Aorta (tissue), 5 donors: ENCODE measurements around the gene SLC9A9. TPM values are rescaled to one million over a fixed set of nuclear protein-coding genes. Genes with fewer than 3 reads are reported as not detected.

Experiments
- ATAC-seq: fragments of 200-7000 bp; cut with Tn5 transposase; one replicate; pipeline ENCODE4 v1.9.1; 2022; ENCODE audit warnings: moderate library complexity; ENCODE audit not compliant: low FRiP score
- DNase-seq, 2 donors: peaks; one replicate each; pipeline ENCODE4 v3.0.0-alpha.2; 2020
- H3K27ac ChIP-seq, 2 donors: one replicate each; pipeline ENCODE4 v1.5.1; 2013; ENCODE audit warnings: low read length in 2 of 2, mild to moderate bottlenecking in 2 of 2, moderate library complexity in 2 of 2, control low read depth in 1 of 2, inconsistent platforms in 1 of 2, low read depth in 1 of 2
- H3K27me3 ChIP-seq, 2 donors: one replicate each; pipeline ENCODE4 v1.6.1; 2013; ENCODE audit warnings: control low read depth in 1 of 2, low read length in 1 of 2, mild to moderate bottlenecking in 1 of 2, moderate library complexity in 1 of 2; ENCODE audit not compliant: insufficient read depth in 2 of 2, control insufficient read depth in 1 of 2
- H3K36me3 ChIP-seq, 2 donors: one replicate each; pipeline ENCODE4 v1.6.1; 2013; ENCODE audit warnings: control low read depth in 1 of 2, low read length in 1 of 2, mild to moderate bottlenecking in 1 of 2; ENCODE audit not compliant: insufficient read depth in 2 of 2, control insufficient read depth in 1 of 2
- H3K4me1 ChIP-seq, 2 donors: one replicate each; pipeline ENCODE4 v1.6.1; 2013; ENCODE audit warnings: low read length in 2 of 2, control low read depth in 1 of 2, mild to moderate bottlenecking in 1 of 2, moderate library complexity in 1 of 2; ENCODE audit not compliant: insufficient read depth in 2 of 2, control insufficient read depth in 1 of 2
- H3K4me3 ChIP-seq, 2 donors: one replicate each; pipeline ENCODE4 v1.5.1; 2013; ENCODE audit warnings: low read length in 2 of 2, control low read depth in 1 of 2, mild to moderate bottlenecking in 1 of 2
- H3K9me3 ChIP-seq: one replicate; pipeline ENCODE4 v1.6.1; 2013; ENCODE audit warnings: mild to moderate bottlenecking, low read length; ENCODE audit not compliant: control insufficient read depth
- WGBS, 2 donors: extraction: QIAGEN DNeasy Blood & Tissue Kit; methylation state at CpG; one replicate each; pipeline ENCODE4 v1.1.7; 2013; 5-methylcytosine and 5-hydroxymethylcytosine counted together
- intact Hi-C, 2 donors: fragments of 100-400 bp; cut with DNase I; formaldehyde crosslinking; loops; one replicate each; pipeline versions ENCODE4 v1.14.2 to v1.15.0; 2022
- polyA plus RNA-seq, 2 donors: library from polyadenylated mRNA; stranded (reverse); fragments of 200-250 nt; gene quantifications; one replicate each; pipeline ENCODE4 v1.2.3, GENCODE V29; 2013
- total RNA-seq, 2 donors: library from RNA; stranded (reverse); fragmentation: NEBNext Ultra II Directional; extraction: Animal tissue kit (Norgen Biotek cat#: 25700); gene quantifications; one replicate each; pipeline ENCODE4 v1.2.1, GENCODE V29; 2021
- donor health status: healthy with polysubstance abuse.
- donor health status: Bipolar disorder and iron deficiency.
- donor health status: DM: no; HTN: no; CAD: no.
- donor health status: DM: no; HTN: no; CAD: no.
- donor health status: DM: yes; HTN: yes; CAD: no.

Gene SLC9A9
- total and polyA plus RNA-seq, 4 donors = 7.3 to 45.8 (median 12.5) TPM

- Histone ChIP-seq H3K9me3 (peaks cover 1% of the 10 kb centered on the region), H3K4me1 (no peaks in the 10 kb centered on the region), H3K4me3 (no peak overlapping the region), H3K36me3 (no peaks in the 10 kb centered on the region), H3K27me3 (no peaks in the 10 kb centered on the region), H3K27ac (no peak overlapping the region)
- intact Hi-C loops = no loop called here
- 75 to 76% methylated on average over 3 of the region's 3 CpGs for WGBS, 2 donors
- ATAC-seq (no peak), DNase-seq (no peak)
Measured at GRCh38 chr3:143793971-143794370, 54.3 kb downstream of the SLC9A9 start.

- Histone ChIP-seq H3K27ac (no peak overlapping the region), H3K27me3 (no peaks in the 10 kb centered on the region), H3K9me3 (peaks cover 1% of the 10 kb centered on the region), H3K4me1 (no peaks in the 10 kb centered on the region), H3K36me3 (no peaks in the 10 kb centered on the region), H3K4me3 (no peak overlapping the region)
- no peak for DNase-seq
- intact Hi-C loops = no loop called here
- no peak for ATAC-seq
- WGBS, 2 donors = 52% methylated on average over 2 of the region's 2 CpGs
Measured at GRCh38 chr3:143791386-143791785, 56.9 kb downstream of the SLC9A9 start.

DNA sequence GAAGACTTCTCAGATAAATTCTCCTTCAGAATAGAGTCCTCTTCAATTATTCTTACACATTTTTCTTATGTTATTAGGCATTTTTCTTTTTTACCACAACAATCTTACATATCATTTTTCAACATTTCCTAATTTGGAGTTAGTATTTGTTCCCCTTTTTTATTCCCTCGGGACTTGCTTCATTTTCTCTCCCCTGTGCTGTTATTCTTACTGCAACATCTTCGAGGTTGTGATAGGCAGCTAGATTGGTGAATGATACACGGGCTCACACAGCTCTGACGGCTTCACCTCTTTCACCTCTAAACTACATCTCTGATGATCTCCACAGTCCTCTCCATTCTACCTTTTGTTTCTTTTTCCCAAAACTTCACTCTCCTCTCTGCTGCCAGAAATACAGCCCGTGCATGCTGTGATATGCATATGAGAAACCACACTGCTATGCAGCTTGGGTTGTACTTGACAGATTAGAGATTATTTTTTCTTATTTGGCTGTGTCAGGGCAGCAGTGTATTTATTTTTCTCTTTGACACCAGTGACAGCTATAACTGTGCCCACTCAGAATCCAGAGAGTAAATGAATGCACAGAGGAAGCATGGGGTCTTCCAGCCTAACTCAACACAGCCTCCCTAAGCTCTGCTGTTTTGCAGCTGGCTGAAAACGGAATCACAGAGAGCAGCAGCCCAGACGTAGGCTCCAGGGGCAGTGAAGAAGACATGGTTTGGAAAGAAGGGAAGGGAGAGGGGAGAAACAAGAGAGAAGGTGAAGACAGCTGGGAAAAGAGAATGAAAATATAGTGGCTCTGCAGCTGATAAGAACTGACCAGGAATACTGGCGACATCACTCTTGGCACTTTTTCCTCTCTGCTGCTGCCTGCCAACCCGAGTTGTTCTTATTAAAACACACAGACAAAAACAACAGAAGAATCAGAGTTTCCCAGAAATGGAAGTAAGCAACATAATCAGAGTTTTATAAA lies 61.8 kb downstream of the SLC9A9 start:
- ATAC-seq = peak; percentile 79
- no peaks in the 10 kb centered on the region for H3K4me1 ChIP-seq
- 3 to 5% methylated on average over 9 of the region's 9 CpGs for WGBS, 2 donors
- H3K27me3 ChIP-seq = no peaks in the 10 kb centered on the region
- peak overlapping the region; percentile 50 to 59 for H3K4me3 ChIP-seq
- H3K27ac ChIP-seq = no peak overlapping the region
- intact Hi-C loops = no loop called here
- H3K9me3 ChIP-seq = peaks cover 1% of the 10 kb centered on the region
- DNase-seq = peak; percentile 51 to 77
- H3K36me3 ChIP-seq = no peaks in the 10 kb centered on the region

- DNase-seq (no peak), ATAC-seq (no peak)
- H3K27me3 ChIP-seq = no peaks in the 10 kb centered on the region
- no peaks in the 10 kb centered on the region for H3K4me1 ChIP-seq
- H3K27ac ChIP-seq = no peak overlapping the region
- H3K9me3 ChIP-seq = no peaks in the 10 kb centered on the region
- H3K36me3 ChIP-seq = no peaks in the 10 kb centered on the region
- intact Hi-C loops = no loop called here
- no peak overlapping the region for H3K4me3 ChIP-seq
- WGBS, 2 donors = 84 to 94% methylated on average over 1 of the region's 1 CpG
Measured at GRCh38 chr3:143784446-143784845, 63.8 kb downstream of the SLC9A9 start.

DNA sequence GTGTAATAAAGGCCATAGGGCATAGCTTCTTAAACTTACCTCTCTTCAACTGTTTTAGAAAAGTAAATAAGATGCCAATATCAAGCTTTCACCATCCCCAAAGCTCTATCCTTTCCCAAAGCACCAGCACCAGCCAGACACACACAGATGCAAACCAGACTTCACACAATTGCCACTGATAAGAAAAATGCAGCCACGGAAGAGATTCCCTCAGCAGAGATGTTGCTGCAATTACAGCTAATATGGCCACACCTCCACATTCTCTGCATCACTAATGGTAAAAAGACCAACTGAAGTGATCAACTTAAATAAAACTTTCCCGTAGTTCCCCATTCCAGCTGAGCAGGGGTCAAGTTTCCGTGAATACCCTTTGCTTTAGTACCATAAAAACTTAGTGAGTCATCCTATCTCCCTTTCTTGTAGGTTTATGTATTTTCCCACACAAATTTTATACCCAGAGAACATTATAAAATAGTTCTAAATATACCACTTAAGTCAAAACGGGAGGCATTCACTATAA lies 64.4 kb downstream of the SLC9A9 start:
- WGBS, 2 donors = 63 to 76% methylated on average over 4 of the region's 4 CpGs
- intact Hi-C loops = no loop called here

DNA sequence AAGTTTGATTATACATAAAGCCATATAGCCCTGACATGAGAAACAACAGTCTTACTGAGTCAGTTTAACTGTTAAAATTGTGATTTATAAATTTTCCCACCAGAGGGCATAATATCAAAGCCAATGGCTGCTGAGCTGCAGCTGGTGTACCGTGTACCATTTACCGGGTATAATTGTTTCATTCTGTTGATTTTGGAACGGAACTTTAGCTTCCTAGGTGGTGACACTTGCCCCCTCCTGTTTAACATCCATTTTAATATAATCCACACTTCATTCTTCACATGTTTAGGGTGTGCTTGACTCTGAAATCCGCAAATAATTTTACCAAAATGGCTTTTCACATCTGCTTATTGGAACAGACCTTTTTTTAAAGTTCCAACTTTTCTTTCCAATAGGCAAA lies 72.8 kb downstream of the SLC9A9 start:
- H3K4me3 ChIP-seq = peak overlapping the region in 1 of 2 donors; percentile 36
- no peaks in the 10 kb centered on the region for H3K9me3 ChIP-seq
- no peak overlapping the region for H3K27ac ChIP-seq
- H3K4me1 ChIP-seq = peaks cover 2% of the 10 kb centered on the region in 2 donors
- H3K36me3 ChIP-seq = no peaks in the 10 kb centered on the region
- ATAC-seq = peak; percentile 65
- H3K27me3 ChIP-seq = no peaks in the 10 kb centered on the region
- intact Hi-C loops = loop anchor here (5.0 kb wide), 1 partner anchor 177 kb away; no protein-coding TSS in a partner anchor
- DNase-seq = no peak
- WGBS, 2 donors = 7 to 8% methylated on average over 4 of the region's 4 CpGs

More for the DNA sequence above, 64.4 kb downstream of the SLC9A9 start:
- Histone ChIP-seq H3K27ac (no peak overlapping the region), H3K36me3 (no peaks in the 10 kb centered on the region), H3K4me3 (no peak overlapping the region), H3K4me1 (no peaks in the 10 kb centered on the region), H3K9me3 (no peaks in the 10 kb centered on the region), H3K27me3 (no peaks in the 10 kb centered on the region)
- no peak for DNase-seq
- ATAC-seq = no peak

- Histone ChIP-seq H3K4me1 (peaks cover 2% of the 10 kb centered on the region in 2 donors), H3K27ac (no peak overlapping the region), H3K9me3 (no peaks in the 10 kb centered on the region), H3K4me3 (no peak overlapping the region), H3K27me3 (no peaks in the 10 kb centered on the region), H3K36me3 (no peaks in the 10 kb centered on the region)
- 65% methylated on average over 5 of the region's 5 CpGs for WGBS, 2 donors
- ATAC-seq = no peak
- intact Hi-C loops = no loop called here
- DNase-seq = no peak
Measured at GRCh38 chr3:143771939-143772338, 76.3 kb downstream of the SLC9A9 start.

DNA sequence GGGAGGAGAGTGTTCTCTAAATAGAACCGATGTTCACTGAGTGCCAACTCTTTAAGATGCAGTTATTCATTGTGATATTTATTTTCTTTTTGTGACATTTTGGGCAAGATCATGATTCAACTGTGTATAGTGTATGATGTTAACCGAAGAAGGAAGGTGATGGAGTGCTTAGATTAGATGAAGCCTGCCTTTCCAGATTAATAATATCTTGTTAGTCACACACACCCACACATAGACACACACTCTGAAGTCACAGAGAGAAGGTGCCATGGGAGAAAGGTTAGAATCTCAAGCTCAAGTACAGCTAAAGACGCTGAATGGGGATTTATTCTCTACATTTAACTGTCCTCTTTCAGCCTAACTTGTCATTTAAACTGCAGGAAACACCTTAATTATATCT lies 77.0 kb downstream of the SLC9A9 start:
- Histone ChIP-seq H3K36me3 (no peaks in the 10 kb centered on the region), H3K27ac (no peak overlapping the region), H3K27me3 (no peaks in the 10 kb centered on the region), H3K9me3 (no peaks in the 10 kb centered on the region), H3K4me1 (peaks cover 2% of the 10 kb centered on the region in 2 donors), H3K4me3 (no peak overlapping the region)
- WGBS, 2 donors = 25 to 27% methylated on average over 3 of the region's 3 CpGs
- intact Hi-C loops = no loop called here
- no peak for DNase-seq
- ATAC-seq = no peak

- Histone ChIP-seq H3K4me1 (peaks cover 2% of the 10 kb centered on the region in 2 donors), H3K36me3 (no peaks in the 10 kb centered on the region), H3K27ac (no peak overlapping the region), H3K27me3 (no peaks in the 10 kb centered on the region), H3K4me3 (no peak overlapping the region), H3K9me3 (no peaks in the 10 kb centered on the region)
- ATAC-seq (no peak), DNase-seq (no peak)
- intact Hi-C loops = no loop called here
- WGBS, 2 donors = 83 to 90% methylated on average over 2 of the region's 2 CpGs
Measured at GRCh38 chr3:143770391-143770790, 77.9 kb downstream of the SLC9A9 start.
